LNCaP clone FGC (cell line): ENCODE measurements around the gene ATR.

Experiments used
- DNase-seq: peaks from one replicate; pipeline ENCODE4 v3.0.0-alpha.2; 2011; ENCODE audit warnings: low read depth
- H3K4me3 ChIP-seq: 2 replicates; pipeline ENCODE4 v1.5.1; 2011; ENCODE audit warnings: mild to moderate bottlenecking, low read depth, low read length, control low read depth
- CTCF ChIP-seq: IDR thresholded peaks from 2 replicates; pipeline ENCODE4 v1.5.1; 2012; ENCODE audit warnings: mild to moderate bottlenecking; ENCODE audit not compliant: control insufficient read depth, insufficient read depth; ENCODE audit errors: extremely low read depth

Gene ATR

GRCh38 chr3:142618917-142619461 is 40.5 kb upstream of the ATR start:
- H3K4me3 ChIP-seq: no peak overlapping the region
- DNase-seq: no peak
- no peak for TF ChIP-seq CTCF

GRCh38 chr3:142615171-142615570 is 36.6 kb upstream of the ATR start:
- DNase-seq: no peak
- H3K4me3 ChIP-seq: no peak overlapping the region
- no peak for TF ChIP-seq CTCF

- TF ChIP-seq CTCF: no peak
- H3K4me3 ChIP-seq: no peak overlapping the region
- no peak for DNase-seq
Measured at GRCh38 chr3:142614059-142614626, 35.6 kb upstream of the ATR start.

- H3K4me3 ChIP-seq: no peak overlapping the region
- no peak for TF ChIP-seq CTCF
- no peak for DNase-seq
Measured at GRCh38 chr3:142613491-142613890, 35.0 kb upstream of the ATR start.

- H3K4me3 ChIP-seq: no peak overlapping the region
- no peak for DNase-seq
- no peak for TF ChIP-seq CTCF
Measured at GRCh38 chr3:142611206-142611605, 32.7 kb upstream of the ATR start.

GRCh38 chr3:142609136-142609535 is 30.6 kb upstream of the ATR start:
- no peak for DNase-seq
- no peak overlapping the region for H3K4me3 ChIP-seq
- TF ChIP-seq CTCF: no peak

GRCh38 chr3:142608631-142609030 is 30.1 kb upstream of the ATR start:
- DNase-seq: no peak
- H3K4me3 ChIP-seq: no peak overlapping the region
- no peak for TF ChIP-seq CTCF
